Kasumi-1 (cell line): Measurements from ENCODE around the gene KRTAP5-7.
"Not testable (repeated sequence)": the region's sequence is repeated elsewhere in the genome, so short reads cannot be mapped to it uniquely, and the experiment has no call there.

Experiments used
- DNase-seq, 2 experiments: peaks; one replicate each; lab custom pipeline; 2025; lab: John Stamatoyannopoulos, UW

Gene KRTAP5-7

GRCh38 chr11:71557257-71557656 is 30.2 kb downstream of the KRTAP5-7 start:
- no peak for DNase-seq

- no peak for DNase-seq
Observed at GRCh38 chr11:71558996-71559395, 31.9 kb downstream of the KRTAP5-7 start.

- DNase-seq = no peak
Observed at GRCh38 chr11:71562120-71562519, 35.1 kb downstream of the KRTAP5-7 start.

GRCh38 chr11:71563406-71563805 is 36.3 kb downstream of the KRTAP5-7 start:
- peak; percentile 78 to 84 for DNase-seq

- no peak for DNase-seq
Observed at GRCh38 chr11:71564430-71564829, 37.4 kb downstream of the KRTAP5-7 start.

- no peak for DNase-seq
Observed at GRCh38 chr11:71565263-71565662, 38.2 kb downstream of the KRTAP5-7 start, which contains the start of gene KRTAP5-10. Gene KRTAP5-10, plus strand, starts transcription at chr11:71565563. Its CDS starts 25 bp downstream, at chr11:71565588.

GRCh38 chr11:71566081-71566620 is 39.1 kb downstream of the KRTAP5-7 start:
- no peak for DNase-seq

GRCh38 chr11:71566626-71567599 is 39.8 kb downstream of the KRTAP5-7 start:
- DNase-seq = not testable (repeated sequence)

GRCh38 chr11:71567633-71568032 is 40.6 kb downstream of the KRTAP5-7 start:
- DNase-seq = not testable (repeated sequence)

- no peak for DNase-seq
Observed at GRCh38 chr11:71568704-71569349, 41.8 kb downstream of the KRTAP5-7 start.

- not testable (repeated sequence) for DNase-seq
Observed at GRCh38 chr11:71571101-71571850, 44.2 kb downstream of the KRTAP5-7 start.

- DNase-seq = no peak
Observed at GRCh38 chr11:71572811-71573210, 45.7 kb downstream of the KRTAP5-7 start.

GRCh38 chr11:71574418-71574817 is 47.4 kb downstream of the KRTAP5-7 start:
- DNase-seq = no peak

- DNase-seq = no peak
Observed at GRCh38 chr11:71575723-71576424, 48.8 kb downstream of the KRTAP5-7 start.

GRCh38 chr11:71576688-71577465 is 49.8 kb downstream of the KRTAP5-7 start:
- not testable (repeated sequence) for DNase-seq

GRCh38 chr11:71577469-71578004 is 50.5 kb downstream of the KRTAP5-7 start:
- DNase-seq = no peak
